HG02840 (cell line): Measurements from ENCODE around the gene C9orf43.
"Not testable (repeated sequence)": the region's sequence is repeated elsewhere in the genome, so short reads cannot be mapped to it uniquely, and the experiment has no call there.

ENCODE experiments used
- ATAC-seq: cut with Tn5 transposase; IDR thresholded peaks from one replicate; pipeline ENCODE4 v1.9.1; 2021; ENCODE audit warnings: mild to moderate bottlenecking, moderate library complexity, moderate number of reproducible peaks; ENCODE audit not compliant: unreplicated experiment, low FRiP score

Gene C9orf43

DNA sequence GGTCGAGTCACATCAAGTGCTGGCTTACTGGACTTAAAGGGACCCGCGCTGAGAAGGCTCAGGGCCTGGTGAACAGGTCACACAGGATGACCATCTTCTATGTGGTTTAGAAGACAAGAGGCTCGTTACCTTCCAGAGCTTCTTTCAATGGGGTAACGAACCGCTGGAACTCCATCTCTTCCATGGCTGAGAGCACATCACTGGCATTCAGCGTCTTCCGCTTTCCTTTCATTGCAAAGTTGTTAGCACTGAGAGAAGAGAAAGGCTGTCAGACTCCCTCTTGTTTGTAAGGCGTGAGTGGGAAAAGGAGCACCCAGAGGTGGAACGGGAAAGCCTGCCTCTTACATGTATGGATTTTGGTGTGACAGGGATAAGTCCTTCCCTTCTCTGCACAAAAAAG is 1.1 kb upstream of the C9orf43 start:
- no peak for ATAC-seq

DNA sequence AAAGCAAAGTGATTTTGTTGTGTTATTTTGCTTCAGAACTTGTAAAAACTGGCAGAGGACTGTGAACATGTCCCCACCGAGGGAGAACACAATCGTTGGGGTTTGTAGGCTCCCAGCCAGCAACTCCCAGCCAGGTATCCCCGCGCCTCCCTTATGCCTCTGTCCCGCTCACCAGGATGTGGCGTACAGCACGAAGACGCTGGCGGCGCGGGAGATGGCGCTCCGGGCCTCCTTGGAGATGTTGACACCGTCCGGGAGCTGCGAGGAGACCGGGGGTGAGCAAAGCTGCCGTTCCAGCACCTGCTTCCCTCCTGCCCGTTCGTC is 702 bp upstream of the C9orf43 start:
- peak; percentile 13 for ATAC-seq

DNA sequence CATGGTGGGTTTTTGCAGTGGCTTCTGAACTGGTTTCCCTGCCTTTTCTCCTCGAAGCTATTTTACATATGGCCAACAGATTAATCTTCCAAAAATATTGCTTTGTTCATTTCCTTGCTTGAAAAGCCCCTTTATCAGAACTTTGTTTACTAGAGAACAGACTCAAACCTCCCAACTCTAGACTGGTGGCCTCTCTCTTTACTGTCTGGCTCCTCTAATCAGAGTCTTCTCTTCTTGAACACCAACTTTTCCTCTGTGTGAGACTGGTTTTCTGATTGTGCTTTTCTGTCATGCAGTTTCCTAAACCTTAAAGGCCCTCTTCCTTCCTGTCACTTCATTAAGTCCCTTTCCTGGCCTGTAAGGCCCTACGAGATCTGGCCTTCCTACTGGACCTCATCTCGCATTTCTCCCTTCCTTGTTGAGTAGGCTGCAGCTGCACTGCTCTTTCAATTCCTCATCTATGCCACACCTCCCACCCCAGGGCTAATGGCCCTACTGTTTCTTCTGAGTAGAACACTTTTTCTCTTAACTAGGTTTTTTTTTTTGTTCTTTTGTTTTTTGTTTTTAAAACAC is 5.7 kb downstream of the C9orf43 start:
- peak; percentile 92 for ATAC-seq

DNA sequence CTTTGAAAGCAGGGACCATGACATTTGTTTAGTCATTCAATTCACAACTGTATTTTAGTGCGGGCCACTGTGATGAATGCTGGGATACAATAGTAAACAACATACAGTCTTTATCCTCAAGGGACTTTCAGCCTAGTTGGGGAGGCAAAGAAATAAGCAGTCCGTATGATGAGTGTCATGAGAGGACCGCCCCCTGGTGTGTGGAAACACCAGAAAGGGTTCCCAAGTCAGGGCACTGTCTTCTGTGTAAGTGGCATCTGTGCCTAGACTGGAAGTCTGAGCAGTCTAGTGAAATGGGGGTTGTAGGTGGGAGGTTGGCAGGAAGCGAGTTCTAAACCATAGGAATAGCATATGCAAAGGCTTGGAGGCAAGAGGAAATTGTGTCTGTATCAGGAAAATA is 6.8 kb downstream of the C9orf43 start:
- no peak for ATAC-seq

DNA sequence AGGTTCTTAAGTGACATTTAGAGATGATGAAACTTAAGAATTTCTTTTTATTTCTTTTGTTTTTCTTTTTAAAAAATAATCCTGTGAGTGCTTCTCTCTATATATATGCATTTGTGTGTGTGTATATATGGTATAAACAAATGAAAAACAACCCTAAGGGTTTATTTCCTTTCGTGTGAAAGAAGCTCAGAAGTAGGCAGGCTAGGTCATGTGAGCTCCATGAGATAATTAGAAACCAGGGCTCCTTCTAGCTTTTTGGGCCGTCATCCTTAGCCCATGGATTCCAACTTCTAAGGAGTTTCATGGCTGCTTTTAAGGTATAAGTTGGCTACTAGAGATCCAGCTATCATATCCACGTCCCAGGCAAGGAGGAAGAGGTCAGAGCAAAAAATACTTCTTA is 11.2 kb downstream of the C9orf43 start:
- ATAC-seq: no peak

DNA sequence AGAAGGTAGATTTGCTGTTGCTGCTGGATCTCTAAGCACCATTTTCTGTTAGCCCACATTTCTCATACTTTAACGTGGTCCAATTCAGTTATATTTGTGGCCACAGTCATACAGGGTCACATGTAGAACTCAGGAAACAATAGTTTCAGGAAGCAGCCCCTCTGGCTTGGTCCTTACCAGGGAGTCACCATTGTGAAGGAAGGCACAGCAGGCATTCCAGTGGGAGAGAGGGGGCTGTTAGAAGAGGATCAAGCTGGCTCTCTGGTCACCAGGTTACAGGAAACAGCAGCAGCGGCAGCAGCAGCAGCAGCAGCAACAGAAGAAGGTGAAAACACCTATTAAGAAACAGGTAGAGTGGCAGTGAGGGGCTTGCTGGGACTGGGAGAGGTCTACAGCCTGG is 14.5 kb downstream of the C9orf43 start:
- ATAC-seq: no peak

DNA sequence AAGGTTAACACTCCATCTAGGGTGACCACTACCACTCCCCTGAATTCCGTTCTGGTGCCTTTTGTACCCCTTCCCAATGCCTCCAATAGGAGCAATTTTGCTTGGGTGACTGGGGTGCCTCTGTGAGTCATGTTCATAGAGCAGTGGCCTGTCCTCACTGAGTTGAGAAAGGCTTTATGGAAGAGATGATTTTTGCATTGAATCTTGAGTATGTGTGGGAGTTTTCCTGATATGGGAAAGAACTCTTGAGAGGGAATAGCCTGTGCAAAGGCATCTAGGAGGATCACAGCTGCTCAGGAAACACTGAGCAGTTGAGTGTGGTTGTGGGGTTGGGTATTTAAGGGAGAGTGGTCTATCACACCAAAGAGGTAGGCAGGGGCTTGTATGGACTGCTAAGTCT is 16.2 kb downstream of the C9orf43 start:
- ATAC-seq: no peak

DNA sequence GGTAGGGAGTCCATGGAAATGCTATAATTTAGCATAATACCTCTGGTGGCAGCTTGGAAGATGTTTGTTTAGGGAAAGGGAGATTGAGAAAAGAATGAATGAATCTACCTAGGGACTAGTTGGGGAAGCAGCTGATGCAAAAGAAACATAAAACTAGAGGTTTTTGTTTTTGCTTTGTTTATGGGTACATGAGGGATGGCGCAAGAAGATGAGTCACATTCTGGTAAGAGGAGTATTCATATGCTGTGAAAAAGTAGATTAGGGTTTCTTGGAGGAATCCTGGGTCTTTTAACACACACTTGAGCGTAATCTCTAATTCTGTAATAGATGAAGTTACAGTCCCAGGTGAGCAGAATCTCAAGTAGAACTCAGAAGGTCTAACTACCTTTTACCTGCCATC is 17.1 kb downstream of the C9orf43 start:
- no peak for ATAC-seq

DNA sequence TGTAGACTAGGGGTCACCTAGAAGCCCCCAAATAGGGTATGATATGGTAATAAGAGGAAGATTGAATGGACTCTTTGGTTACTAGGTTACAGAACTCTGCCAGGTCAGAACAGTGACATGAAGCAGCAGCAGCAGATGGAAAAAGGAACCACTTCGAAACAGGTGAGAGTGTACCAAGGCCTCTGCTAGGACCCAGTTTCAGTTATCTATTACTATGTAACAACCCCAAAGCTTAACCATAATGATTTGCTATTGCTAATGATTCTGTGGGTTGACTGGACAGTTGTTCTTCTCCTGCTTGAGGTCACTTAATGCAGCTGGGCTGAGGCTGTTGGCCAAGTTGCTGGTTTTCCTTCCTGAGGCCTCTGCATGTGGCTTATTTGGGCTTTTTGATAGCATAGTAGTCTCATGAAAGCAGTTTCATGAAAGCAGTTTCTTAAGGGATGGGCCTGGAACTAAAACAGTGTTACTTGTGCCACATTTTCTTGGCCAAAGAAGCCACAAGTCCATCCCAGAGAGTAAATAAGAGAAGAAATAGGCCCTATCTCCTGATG is 17.6 kb downstream of the C9orf43 start:
- ATAC-seq: no peak

DNA sequence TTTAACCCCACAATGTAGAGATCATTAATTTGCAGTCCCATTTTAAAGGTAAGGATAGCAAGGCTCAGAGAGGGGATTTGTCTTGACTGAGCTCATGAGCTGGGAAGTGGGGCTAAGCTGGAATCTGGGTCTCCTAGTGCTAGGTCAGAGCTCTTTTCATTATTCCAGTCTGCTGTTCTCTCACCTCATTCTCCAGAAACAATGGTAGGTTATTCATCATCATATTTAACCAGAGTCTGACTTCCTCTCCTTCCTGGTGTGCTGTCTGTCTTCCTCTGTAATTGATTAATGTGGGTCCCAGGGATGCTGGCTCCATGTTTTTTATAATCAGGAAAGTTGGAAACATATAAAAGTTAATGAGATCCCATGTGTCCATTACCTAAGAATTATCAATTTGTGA is 20.6 kb downstream of the C9orf43 start:
- no peak for ATAC-seq

DNA sequence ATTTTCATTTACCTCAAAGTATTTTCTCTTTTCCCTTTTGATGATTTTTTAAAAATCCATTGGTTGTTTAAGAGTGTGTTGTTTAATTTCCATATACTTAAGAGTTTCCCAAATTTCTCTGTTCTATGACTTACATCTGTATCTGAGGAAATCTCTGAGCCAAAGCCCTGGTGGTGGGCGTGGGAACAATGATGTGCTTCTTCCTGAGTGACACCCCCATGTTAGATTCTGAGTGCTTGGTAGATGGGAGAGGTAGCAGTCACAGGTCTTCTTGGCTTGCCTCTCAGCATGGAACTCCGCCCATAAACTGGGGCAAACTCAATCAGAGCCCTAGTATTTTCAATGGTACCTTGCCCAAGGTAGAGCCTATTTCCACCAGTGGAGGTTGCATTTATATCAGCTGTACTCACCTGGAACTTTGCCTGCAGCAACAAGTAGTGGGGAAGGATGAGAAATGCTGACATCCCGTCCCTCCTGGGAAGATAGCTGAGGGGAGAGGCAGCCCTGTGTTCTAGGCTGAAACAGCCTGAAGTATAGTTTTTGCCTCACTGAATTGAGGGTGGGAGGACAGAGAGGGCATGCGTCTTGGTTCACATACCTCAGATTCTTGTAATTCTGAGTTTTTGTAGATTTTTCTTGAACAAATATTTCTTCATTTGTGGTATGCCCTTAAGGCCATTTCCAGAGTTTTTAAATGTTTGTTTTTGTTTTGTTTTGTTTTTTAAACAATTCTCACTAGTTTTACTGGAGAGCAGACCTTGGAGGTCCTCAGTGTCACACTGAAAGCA is 26.4 kb downstream of the C9orf43 start:
- ATAC-seq: no peak

DNA sequence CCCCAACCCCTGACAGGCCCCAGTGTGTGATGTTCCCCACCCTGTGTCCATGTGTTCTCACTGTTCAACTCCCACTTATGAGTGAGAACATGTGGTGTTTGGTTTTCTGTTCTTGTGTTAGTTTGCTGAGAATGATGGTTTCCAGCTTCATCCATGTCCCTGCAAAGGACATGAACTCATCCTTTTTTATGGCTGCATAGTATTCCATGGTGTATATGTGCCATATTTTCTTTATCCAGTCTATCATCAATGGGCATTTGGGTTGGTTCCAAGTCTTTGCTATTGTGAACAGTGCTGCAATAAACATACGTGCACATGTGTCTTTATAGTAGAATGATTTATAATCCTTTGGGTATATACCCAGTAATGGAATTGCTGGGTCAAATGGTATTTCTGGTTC is 27.2 kb downstream of the C9orf43 start:
- ATAC-seq: not testable (repeated sequence)

DNA sequence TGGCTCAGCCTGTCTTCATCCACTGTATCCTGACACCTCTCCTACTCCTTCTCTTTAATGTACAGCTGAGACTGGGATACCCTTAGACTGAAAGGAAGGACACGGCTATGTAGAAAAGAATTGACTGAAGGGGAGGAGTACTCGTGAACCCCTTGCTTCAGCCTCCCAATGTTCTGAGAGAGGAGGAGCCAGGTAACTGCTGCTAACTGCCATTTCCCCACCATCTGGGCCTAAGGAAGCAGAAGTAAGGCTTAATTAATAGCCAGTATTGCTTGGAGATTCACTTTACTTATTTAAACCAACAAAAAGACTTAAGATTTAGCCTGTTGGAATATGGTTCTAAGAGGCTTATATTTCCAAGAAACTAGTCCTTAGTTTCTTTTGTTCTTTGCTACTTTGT is 34.2 kb downstream of the C9orf43 start:
- ATAC-seq: no peak

DNA sequence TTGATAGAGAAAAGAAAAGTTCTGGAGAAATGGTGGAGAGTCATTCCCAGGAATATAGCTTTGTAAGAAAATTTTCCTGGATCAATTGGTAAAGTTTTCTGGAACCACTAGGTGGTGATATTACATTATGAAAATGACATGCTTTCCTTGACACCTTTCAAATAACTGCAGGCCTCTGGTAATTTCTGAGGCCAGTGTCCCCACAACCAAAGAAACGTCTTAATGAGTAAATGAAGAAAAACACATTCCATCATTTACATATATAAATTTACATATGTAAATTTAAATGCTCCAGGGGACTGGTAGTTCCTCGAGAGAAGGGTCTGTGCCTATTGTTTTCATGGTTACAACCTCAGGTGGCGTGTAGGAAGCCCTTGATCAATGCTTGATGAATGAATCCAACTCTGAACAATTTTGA is 35.8 kb downstream of the C9orf43 start:
- no peak for ATAC-seq

DNA sequence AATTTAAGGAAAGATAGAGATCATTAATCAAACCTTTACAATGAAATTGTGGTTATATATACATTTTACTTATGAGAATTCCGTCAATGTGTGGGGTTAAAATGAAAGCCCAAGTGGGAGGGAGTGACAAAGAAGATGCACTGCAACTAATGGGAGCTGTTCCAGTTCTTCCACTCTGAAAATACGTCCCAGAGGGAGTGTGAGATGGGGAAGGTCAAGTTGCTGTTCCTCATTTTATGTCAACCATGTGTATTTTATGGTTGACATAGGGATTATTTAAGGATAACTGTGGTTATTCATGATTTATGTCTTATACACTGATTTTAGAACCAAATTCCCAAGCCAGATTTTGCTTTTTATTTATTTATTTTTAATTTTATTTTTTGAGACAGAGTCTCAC is 38.8 kb downstream of the C9orf43 start:
- no peak for ATAC-seq

DNA sequence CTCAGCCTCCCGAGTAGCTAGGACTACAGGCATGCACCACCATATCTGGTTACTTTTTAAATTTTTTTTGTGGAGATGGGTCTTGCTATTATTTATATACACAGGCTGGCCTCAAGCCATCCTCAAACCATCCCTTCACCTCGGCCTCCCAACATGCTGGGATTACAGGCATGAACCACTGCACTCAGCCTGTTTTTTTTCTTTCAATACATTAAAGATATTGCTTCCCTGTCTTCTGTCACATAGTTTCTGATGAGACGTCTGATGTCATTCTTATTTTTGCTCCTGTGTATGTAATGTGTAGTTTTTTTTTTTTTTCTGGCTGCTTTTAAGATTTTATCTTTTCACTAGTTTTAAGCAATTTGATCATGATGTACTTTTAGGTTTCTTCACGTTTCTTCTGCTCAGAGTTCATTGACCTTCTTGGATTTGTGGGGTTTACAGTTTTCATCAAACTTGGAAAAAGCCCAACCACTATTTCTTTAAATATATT is 41.6 kb downstream of the C9orf43 start:
- ATAC-seq: no peak

DNA sequence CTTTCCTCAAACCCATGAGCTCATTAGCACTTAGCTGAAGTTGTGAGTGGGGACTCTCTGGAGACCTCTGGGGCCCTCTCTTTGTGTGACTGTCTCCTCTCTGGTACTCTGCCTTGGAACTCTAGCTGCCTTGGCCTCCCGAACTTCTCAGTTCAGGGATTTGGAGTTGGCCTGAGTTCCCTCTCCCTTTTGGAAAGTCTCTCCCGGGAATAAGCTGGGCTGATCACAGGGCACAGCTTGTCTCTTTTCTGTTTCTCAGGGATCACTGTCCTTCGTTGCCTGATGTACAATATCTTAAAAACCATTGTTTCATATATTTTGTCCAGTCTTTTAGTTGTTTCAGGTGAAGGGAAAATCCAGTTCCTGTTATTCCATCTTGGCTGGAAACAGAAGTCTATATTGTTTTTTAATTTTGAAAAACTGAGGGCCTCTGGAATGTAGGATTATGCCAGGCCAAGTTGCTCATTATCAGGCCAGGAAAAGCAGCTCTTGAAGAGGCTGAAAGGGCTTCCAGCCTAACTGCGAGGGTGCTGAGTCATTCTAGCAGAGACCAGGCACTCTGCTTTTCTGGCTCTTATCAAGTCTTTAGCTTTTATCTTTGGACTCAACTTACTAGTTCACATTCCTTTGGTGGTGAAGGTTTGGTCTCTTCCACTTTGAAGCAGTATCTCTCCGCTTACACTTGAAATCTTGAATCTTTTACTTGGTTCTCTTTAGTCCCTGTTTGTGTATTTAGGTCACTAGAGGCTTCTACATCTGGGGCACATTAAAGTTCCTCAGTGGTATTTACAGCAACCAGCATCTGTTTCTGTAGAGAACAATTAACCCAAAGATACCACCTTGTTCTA is 44.6 kb downstream of the C9orf43 start:
- no peak for ATAC-seq

DNA sequence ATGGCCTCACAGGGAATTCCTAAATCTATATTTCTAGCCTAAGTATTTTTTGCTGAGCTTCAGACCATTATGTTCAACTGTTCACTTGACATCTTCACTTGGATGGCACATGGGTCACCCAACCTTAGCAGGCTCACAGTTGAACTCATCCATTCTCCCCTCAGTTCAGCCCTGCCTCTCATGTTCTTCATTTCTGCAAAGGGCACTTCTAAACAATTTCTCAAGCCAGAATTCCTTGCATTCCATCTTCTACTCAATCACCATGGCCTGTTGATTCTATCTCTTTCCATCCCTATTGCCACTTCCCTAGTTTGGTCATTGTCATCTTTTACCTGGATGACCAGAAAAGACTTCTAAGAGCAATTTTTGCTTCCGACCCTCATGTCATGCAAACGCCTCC is 45.7 kb downstream of the C9orf43 start:
- no peak for ATAC-seq

DNA sequence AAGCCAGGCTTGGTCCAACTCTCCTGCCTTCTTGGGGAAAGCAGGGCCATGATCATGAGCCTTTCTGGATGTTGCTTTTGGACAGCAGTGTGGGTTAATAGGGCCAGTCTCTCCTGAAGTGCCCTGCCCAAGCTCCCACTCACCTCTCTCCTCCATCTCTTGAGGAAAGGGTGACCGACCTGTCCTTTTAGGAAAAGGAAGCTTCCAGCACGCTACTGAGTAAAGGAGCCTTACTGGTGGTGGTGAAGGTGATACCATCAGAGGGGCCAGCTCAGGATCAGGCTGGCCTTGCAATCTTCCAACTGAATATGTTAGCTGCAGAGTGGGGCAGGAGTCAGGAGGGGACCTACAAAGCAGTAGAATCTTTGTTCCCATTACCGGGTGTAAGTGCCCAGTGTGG is 50.7 kb downstream of the C9orf43 start:
- no peak for ATAC-seq

DNA sequence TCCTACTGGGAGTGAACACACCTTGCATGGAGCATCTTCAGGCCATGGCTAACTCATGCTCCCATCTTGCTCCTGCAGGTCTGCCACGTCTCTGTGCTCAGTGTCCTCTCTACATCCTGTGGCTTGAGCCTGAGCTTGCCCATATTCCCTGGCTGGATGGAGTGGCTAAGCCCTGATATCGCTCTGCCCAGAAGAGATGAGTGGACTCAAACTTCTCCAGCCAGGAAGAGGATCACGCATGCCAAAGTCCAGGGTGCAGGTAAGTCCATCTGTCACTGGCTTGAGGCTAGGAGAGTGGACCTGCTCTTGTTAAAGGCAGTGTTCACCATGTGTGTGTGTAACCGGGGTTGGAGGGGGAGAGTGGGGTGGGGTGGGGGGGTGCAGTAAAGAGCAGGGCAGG is 51.4 kb downstream of the C9orf43 start:
- no peak for ATAC-seq

DNA sequence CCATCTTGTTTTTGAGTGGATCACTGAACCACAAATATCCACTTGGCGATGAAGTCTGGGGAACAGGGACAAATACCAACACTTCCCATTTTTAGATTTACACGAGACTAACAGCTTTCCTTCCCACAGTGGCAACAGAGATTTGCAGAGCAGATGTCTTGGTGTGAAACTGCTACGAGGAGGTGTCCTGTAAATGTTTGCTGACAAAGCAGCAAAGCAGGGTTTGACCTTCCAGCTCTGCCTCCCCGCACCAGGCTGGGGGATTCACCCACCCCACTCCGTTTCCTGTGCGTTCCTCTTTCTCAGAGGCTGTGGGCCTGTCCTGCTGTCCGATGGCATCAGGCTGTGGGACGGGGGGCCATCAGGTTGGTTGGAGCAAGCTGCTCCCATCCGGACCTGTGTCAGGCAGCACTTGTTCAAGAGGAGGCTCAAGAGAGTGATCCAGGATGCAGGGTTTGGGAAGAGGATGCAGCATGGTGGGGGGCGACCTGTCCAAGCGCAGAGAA is 52.3 kb downstream of the C9orf43 start:
- ATAC-seq: no peak
